Kidney glomerular epithelial cell (primary cell): ENCODE results near the gene SPTY2D1.

Experiments
- DNase-seq: peaks from one replicate; lab custom pipeline; 2025; lab: John Stamatoyannopoulos, UW

SPTY2D1 gene

GRCh38 chr11:18564149-18564548 is 70.0 kb downstream of the SPTY2D1 start:
- no peak for DNase-seq

GRCh38 chr11:18563090-18563730 is 70.9 kb downstream of the SPTY2D1 start:
- DNase-seq: no peak
